Hematopoietic multipotent progenitor cell treated with erythropoietin and hydrocortisone succinate and interleukin-3 and kit ligand, for 17 days (in vitro differentiated cells): ENCODE measurements around the gene CAND1.
"Not testable (repeated sequence)": the region's sequence is repeated elsewhere in the genome, so short reads cannot be mapped to it uniquely, and the experiment has no call there.

Experiments
- DNase-seq: peaks from one replicate; pipeline ENCODE4 v3.0.0-alpha.2; 2015; ENCODE audit warnings: low spot score

The CAND1 gene

DNA sequence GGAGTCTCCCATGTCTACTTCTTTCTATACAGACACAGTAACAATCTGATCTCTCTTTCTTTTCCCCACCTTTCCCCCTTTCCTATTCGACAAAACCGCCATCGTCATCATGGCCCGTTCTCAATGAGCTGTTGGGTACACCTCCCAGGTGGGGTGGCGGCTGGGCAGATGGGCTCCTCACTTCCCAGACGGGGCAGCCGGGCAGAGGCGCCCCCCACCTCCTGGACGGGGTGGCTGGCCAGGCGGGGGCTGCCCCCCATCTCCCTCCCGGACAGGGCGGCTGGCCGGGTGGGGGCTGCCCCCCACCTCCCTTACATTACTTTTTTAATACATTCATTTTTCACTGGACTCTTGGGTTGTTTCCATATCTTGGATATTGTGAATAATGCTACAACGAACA, 71.9 kb downstream of the CAND1 start:
- not testable (repeated sequence) for DNase-seq

DNA sequence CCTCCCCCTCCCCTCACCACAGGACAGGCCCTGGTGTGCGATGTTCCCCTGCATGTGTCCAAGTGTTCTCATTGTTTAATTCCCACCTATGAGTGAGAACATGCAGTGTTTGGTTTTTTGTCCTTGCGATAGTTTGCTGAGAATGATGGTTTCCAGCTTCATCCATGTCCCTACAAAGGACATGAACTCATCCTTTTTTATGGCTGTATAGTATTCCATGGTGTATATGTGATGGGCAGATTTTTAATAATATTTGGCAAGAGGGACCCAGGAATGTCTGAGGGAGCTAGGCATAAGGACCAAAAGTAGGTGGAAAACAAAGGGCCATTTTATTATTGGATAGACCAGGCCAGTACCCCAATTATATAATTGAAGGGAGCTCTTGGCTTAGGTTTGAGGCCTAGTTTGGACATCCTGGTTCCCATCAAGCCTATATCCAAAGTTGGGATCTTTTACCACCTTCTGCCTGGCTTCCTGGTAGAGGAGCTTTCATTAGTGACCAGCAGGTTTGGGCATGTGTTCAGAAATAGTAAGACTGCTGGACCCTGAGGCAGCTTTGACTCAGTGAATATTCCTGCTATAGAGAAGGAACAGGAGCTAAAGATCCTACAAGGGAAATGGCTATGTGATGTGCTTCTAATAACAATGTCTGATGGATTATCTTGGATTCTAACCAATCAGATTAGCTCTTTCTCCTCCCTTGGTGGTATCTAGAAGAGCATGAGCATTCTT, 76.0 kb downstream of the CAND1 start:
- no peak for DNase-seq

DNA sequence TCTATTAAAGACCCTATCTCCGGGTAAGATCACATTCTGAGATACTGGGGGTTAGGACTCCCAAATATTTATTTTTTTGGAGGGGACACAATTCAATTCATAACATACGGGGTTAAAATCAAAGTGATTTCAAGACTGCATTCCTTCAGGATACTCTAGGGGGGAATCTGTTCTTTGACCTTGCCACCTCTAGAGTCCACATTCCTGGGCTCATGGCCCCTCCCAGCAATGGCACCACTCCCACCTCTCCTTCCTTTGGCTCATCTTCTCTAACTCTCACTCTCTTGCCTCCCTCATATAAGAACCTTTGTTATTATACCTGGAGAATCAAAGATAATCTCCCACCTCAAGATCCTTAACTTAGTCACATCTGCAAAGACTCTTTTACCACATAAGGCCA, 79.5 kb downstream of the CAND1 start:
- no peak for DNase-seq

DNA sequence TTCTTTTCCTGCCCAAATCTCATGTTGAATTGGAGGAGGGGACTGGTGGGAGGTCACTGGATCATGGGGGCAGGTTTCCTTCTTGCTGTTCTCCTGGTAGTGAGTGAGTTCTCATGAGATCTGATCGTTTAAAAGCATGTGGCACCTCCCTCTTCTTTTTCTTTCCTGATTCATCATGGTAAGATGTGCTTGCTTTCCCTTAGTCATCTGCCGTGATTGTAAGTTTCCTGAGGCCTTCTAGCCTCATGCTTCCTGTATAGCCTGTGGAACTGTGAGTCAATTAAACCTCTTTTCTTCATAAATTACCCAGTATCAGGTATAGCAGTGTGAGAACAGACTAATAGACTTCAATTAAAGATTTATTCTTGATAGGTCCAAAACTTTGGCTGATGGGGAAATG, 83.5 kb downstream of the CAND1 start:
- DNase-seq = no peak

DNA sequence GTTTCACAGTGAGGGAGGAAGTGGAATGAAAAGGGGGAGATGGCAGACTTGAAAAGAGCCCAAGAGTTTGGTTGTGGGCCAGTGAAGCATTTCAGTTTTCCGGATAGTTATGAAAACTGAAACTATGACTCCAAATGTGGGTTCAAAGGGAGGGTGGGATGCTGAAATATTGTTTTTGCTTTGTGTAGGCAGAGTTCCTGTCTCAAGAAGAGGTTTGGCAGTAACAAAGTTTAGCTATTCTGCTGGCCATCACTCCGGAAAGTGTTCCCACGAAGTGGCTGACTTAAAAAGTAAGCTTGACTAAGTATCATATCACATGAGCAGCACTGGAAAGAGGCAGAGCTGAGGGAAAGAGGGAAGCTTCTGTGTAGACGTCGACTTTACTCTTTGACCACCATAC, 85.2 kb downstream of the CAND1 start:
- no peak for DNase-seq

DNA sequence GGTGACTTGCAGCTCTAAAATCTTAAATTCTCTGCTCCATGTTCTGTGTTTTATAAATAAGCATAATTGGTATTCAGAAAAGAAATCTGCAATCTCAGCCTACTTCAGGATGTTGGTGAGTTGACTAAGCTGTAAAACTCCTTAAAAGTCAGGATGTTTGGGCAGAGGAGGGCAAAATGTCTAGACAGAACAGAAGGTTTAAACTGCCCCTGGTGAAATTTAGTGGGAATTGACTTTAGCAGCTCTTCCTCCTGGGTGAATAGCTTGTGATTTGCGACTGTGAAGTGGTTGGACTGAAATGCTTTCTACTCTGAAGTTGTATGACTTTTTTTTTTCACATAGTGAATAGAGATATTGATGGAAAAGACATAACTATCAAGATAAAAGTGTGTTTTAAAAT, 85.8 kb downstream of the CAND1 start:
- DNase-seq = no peak

DNA sequence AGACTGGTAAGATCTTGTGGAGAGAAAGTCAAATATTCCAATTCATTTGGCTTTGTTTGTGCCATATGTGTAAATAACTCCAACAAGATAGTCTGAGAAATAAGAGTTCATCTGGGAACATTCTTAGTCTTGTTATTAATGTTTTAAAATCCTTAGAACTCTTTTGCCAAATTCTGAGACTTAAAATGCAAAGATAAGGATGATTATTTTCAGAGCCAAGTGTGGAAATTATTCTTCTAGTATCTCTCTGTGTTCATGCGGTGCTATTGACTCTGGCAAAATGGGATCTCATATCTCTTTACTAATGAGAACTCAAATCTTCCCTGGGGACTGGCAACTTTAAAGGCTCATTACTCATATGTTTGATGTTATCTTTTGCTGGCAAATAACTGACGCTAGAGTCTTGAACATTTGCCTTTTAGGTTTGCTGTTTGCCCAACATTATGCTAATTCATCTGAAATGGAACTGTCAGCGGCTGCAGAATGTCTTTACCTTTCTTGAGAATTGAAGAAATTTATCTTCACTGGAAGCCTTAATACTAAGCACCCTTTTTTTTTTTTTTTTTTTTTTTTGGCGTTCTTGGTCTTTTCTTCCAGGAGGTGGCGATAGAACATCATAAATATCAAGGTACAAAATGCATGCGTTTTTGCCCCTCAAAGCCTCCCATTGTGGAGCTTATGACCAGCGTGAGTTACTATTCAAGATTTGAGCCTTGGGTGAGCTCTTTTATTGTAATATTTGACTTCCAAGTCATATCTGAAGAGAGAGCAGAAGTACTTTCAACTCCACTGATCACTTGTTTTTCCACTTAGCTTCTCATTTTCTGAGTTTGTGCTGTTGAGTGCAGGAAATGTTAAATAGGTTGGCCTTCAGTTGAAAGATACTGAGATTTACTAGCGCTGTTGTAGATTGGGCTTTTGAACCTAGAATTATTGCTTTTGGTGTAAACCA, 86.5 kb downstream of the CAND1 start:
- DNase-seq = peak; percentile 9

DNA sequence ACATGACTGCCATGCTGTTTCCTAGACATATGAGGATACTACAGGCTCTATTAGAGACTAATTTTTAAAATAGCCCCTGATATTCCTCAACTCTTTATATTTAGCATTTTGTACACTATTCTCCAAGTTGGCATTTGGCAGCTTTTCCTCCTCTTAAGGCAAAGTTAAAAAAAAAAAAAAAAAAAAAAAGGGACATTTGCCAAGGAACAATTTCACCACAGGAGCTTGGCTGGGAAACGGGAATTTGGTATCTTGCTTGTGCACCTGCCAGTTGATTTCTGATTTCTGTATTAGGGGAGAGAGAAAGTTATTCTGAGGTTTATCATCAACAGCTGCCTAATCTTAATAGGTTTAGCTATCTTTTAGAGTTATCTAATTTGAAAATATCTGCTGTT, 87.2 kb downstream of the CAND1 start:
- no peak for DNase-seq

DNA sequence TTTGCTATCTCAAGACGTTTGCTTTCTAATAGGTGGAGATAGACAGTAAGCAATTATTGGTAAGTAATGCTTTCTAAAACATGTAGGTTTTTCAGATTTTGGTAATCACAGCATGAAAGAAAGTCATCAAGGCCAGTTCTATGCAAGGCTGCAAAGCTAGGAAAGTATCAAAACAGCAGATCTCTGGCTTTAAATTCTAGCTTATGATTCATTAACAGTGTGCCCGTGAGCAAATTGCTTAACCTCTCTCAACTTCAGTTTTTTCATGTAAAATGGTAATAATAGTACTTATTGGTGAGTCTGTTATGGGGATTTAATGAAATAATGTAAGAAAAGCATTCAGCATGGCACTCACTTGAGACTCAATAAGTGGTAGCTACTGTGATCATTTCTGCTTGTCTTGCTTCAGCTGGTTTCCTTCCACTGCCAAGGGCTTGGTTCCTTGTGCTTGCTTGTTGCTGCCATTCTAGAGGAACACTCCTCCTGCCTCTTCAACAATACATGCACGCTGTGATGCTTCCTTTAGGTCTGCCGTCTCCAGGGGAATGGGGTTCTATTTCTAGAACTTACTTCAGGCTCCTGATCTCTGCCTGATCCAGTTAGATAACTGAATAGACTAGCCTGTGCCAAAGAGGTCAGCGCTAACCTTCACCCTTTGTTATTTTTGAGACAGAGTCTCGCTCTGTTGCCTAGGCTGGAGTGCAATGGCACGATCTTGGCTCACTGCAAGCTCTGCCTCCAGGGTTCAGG, 88.4 kb downstream of the CAND1 start:
- DNase-seq = no peak

DNA sequence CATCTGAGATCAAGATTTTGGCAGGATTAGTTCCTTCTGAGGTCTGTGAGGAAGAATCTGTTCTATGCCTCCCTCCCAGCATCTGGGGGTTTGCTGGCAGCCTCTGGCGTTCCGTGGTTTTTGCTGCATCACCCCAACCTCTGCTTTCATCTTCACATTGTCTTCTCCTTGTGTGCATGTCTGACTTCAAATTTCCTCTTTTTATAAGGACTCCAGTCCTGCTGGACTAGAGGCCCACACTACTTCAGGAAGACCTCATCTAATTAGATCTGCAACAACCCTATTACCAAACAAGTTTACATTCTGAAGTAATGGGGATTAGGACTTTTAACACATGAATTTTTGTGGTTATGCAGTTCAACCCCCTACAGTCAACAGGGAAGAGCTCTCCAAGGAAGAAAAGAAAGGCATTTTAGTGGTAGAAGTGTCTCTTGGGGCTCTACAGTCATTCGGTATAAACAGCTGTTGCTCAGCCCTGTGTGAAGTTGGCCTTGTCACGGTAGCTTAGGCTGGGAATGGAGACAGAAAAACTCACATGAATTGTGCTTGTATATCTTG, 89.7 kb downstream of the CAND1 start:
- DNase-seq = no peak

DNA sequence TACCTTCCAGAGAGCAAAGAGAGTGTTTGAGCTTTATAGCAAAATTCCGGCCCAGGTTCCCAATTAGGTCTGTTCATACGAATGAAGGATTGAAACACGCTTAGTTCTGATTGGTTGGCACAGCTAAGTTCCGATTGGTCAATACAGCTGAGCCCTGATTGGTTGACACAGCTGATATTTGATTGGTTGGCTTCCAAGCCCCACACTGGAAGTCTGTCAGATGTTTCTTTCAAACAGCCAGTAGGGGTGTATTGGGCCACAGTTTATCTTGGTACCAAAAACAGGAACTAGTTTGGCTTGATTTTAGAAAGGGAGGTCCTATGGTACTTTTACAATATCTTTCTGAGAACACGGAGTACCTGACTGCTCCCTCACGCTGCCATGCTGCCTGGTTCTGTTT, 93.4 kb downstream of the CAND1 start:
- no peak for DNase-seq

DNA sequence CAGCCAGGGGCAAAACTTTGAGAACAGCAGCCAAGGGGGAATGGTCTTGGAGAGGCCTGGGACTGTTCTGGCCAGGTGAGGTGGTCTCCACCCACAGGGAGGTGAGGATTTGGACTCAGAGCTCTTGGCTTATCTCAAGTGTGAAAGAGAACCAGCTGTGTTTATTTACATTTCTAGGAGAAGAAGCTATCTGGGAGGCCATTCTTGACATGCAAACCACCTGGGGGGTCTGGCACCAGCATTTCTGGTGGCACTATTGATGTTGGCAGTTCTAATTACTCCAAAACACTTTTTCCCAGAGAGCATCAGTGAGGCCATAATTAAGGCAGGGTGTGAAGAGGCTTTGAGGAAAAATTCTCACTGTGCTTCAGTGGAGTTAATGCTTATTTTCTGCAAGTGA, 95.1 kb downstream of the CAND1 start:
- no peak for DNase-seq

DNA sequence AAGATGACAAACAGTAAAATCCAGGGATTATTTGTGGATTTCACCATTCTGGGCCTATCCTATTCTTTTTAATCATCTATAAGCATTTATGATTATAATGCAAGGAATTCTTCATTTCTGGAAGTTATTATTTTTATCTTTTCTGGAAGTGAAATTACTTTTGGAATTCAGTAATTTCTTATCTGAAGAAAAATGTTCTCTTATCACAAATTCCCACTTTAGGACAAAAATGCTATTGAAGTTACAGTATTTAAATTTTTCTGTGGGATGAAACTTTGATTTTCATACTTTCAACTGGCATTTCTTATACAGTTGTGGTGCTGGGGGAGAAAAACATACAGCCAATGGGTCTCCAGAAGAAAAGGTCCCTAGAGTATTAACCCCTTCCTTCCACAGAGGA, 96.0 kb downstream of the CAND1 start:
- DNase-seq = no peak

DNA sequence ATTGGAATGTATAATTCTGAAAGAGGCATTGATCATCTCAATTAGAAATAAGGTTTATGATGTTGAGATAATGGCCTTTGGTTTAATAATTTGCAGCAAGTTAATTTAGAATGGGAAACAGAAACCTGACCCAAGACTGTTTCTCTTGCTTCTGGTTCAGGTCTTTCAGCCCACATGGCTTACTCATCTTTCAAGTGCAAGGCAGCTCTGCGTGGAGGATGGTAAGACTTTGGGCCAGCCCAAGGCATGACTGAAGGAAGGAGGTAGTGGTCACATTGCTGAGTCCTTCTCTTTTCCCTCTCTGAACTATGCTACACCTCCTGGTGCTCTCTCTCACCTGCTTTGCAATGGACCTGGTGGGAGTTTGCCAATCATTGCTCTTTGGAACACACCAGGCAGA, 98.7 kb downstream of the CAND1 start:
- no peak for DNase-seq
